Measurements from ENCODE around the gene PTGDR.

The PTGDR gene

DNA sequence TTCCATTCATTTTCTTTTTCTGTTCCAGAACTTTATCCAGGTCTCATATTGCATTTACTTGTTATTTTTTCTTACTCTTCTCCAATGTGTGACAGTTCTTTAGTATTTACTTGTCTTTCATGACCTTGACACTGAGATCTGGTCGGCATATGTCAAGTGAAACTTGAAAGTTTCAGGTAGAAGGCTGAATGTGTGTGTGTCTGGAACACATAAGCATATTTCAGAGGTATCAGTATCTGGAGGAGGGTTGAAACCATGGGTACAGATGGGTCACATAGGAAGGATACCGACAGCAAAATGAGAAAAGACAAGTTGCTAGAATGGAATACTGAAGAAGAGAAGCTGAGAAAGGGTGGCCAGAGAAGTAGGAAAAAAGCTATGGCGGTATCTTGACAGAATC lies 22.5 kb upstream of the PTGDR start:
- TF ChIP-seq, protein P1, sequence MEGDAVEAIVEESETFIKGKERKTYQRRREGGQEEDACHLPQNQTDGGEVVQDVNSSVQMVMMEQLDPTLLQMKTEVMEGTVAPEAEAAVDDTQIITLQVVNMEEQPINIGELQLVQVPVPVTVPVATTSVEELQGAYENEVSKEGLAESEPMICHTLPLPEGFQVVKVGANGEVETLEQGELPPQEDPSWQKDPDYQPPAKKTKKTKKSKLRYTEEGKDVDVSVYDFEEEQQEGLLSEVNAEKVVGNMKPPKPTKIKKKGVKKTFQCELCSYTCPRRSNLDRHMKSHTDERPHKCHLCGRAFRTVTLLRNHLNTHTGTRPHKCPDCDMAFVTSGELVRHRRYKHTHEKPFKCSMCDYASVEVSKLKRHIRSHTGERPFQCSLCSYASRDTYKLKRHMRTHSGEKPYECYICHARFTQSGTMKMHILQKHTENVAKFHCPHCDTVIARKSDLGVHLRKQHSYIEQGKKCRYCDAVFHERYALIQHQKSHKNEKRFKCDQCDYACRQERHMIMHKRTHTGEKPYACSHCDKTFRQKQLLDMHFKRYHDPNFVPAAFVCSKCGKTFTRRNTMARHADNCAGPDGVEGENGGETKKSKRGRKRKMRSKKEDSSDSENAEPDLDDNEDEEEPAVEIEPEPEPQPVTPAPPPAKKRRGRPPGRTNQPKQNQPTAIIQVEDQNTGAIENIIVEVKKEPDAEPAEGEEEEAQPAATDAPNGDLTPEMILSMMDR (IDR thresholded peaks at IDR 0.05; ENCODE audit: low read depth, low read length): no peak
- no peak for DNase-seq (ENCODE audit: low read depth in 2 of 2)
- H3K4me3 ChIP-seq (replicated peaks in 1 of 2; ENCODE audit: low read depth in 2 of 2, low read length in 2 of 2): no peak overlapping the region

DNA sequence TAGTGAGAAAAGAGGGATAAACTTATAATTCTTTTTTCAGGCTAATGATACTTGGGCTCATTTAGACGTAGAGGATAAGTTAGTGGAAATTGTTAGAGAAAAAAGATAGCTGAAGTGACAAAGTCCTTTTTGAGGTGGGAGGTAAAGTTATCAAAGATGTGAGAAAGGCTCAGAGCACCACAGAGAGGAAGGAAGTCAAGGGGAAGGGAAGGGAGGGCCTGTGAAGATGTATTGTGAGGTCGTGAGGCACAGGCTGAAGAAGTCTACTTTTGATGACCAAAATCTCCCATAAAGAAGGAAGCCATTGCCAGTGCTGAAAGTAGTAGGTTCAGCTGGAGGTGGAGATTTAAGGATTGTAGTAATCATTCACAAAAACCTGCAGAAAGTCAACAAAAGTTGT lies 19.4 kb upstream of the PTGDR start:
- H3K4me3 ChIP-seq (replicated peaks in 1 of 2; ENCODE audit: low read depth in 2 of 2, low read length in 2 of 2): no peak overlapping the region
- DNase-seq (ENCODE audit: low read depth in 2 of 2): no peak
- TF ChIP-seq, protein P1 (IDR thresholded peaks at IDR 0.05; ENCODE audit: low read depth, low read length): no peak

DNA sequence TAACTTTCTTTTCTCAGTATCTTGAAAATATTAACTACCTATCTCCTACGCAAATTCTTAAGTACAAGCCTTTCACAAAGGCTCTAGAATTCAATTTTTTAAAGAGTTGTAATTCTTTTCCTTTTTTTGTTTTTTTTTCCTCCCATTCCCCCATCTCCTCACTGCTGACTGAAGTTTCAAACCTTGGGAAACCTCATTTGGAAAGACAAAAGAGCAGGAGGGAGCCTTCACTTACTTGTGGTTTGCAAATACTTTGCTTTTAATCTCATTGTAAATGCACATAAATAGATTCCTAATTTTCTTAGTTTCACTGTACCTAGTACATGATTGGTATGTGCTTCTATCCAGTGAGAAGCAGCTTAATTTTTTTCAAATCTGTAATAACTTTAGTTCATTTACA lies 15.8 kb upstream of the PTGDR start:
- TF ChIP-seq, protein P1 (IDR thresholded peaks at IDR 0.05; ENCODE audit: low read depth, low read length): no peak
- H3K4me3 ChIP-seq (replicated peaks in 1 of 2; ENCODE audit: low read depth in 2 of 2, low read length in 2 of 2): no peak overlapping the region
- no peak for DNase-seq (ENCODE audit: low read depth in 2 of 2)

DNA sequence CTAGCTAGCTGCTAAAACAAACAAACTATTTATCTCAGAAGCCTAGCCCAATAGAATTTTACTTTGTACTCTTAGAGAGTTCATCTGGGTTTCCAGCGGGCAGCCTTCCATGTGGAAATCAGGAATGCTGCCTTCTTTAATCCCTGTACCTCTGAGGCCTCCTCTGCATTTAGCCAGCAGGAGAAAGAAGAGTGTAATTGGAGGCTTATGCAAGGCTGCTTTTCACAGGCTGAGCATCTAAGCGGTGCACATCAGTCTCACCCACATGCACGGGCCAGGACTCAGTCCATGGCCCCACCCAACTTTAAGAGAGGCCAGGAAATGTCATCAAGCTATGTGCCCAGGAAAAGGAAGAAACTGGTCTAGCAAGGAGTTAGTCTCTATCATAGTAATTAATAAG lies 14.0 kb upstream of the PTGDR start:
- TF ChIP-seq, protein P1 (IDR thresholded peaks at IDR 0.05; ENCODE audit: low read depth, low read length): no peak
- peak; percentile 21 to 26 for DNase-seq (ENCODE audit: low read depth in 2 of 2)
- no peak overlapping the region for H3K4me3 ChIP-seq (replicated peaks in 1 of 2; ENCODE audit: low read depth in 2 of 2, low read length in 2 of 2)

DNA sequence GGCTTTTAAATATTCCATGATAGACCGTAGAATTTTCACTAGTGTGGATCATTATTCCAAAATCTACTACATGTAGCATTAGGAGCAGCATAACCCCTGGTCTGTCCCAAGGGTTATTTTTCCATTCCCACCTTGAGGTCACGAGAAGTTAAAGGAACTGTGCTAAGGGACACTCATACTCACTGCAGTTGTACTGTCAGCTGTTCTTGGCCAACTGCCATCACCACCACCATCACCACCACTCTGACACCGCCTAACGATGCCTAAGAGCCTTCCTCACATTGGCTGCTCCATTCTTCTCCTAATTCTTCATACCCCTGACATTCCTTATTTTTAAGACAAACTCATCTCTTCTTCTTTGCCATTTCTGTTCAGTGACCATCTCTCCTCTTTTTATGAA lies 13.4 kb upstream of the PTGDR start:
- TF ChIP-seq, protein P1 (IDR thresholded peaks at IDR 0.05; ENCODE audit: low read depth, low read length): no peak
- no peak overlapping the region for H3K4me3 ChIP-seq (replicated peaks in 1 of 2; ENCODE audit: low read depth in 2 of 2, low read length in 2 of 2)
- DNase-seq (ENCODE audit: low read depth in 2 of 2): no peak

DNA sequence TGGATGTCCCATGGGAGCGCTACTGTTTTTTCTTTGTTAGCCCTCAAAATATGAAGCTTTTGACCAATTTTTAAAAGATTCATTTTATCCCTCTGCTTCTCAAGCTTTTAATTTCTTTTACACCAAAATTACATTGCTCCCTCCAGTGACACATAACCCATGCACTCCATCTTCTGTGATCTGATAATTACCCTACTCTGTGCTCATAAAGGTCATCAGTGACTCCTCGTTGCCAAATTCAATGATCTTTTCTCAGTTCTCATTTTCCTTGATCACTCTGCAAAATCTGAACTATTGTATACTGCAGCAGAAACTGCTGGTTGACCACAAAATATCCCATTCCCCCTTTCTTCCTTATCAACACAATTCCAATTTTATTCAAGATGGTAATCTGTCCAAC lies 8.7 kb upstream of the PTGDR start:
- no peak overlapping the region for H3K4me3 ChIP-seq (replicated peaks in 1 of 2; ENCODE audit: low read depth in 2 of 2, low read length in 2 of 2)
- TF ChIP-seq, protein P1 (IDR thresholded peaks at IDR 0.05; ENCODE audit: low read depth, low read length): no peak
- DNase-seq (ENCODE audit: low read depth in 2 of 2): no peak

DNA sequence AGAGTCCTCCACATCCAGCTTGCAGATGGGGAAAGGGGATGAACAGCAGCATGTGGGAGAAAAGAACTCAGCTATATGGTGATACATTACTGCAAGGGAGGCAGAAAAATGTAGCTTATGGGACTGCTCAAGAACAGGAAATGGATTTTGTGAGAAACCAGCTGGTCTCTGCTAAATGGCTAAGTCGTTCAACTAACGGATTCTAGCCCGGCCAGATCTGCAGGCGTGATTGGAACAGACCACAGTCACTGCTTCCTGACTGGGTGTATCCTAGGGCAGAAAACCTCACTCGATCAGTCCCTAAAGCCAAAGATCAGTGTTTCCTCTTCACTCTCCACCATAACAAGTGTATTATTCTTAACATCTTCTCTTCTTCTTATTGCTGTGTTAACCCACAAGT lies 8.1 kb upstream of the PTGDR start:
- TF ChIP-seq, protein P1 (IDR thresholded peaks at IDR 0.05; ENCODE audit: low read depth, low read length): no peak
- DNase-seq (ENCODE audit: low read depth in 2 of 2): peak in 1 of 2 donors; percentile 24
- H3K4me3 ChIP-seq (replicated peaks in 1 of 2; ENCODE audit: low read depth in 2 of 2, low read length in 2 of 2): no peak overlapping the region

Measured in cardiac fibroblast (primary cell).